ENCODE results near the gene C1QTNF1. TPM values are rescaled to one million over a fixed set of nuclear protein-coding genes. Genes with fewer than 3 reads are reported as not detected.
A peak's percentile ranks its signal among the peaks of the same experiment; 100 is the strongest.
"Not testable (repeated sequence)": the region's sequence is repeated elsewhere in the genome, so short reads cannot be mapped to it uniquely, and the experiment has no call there.

Gene C1QTNF1
- total RNA-seq, 1 donor from 2014 or later: 6.8 TPM

DNA sequence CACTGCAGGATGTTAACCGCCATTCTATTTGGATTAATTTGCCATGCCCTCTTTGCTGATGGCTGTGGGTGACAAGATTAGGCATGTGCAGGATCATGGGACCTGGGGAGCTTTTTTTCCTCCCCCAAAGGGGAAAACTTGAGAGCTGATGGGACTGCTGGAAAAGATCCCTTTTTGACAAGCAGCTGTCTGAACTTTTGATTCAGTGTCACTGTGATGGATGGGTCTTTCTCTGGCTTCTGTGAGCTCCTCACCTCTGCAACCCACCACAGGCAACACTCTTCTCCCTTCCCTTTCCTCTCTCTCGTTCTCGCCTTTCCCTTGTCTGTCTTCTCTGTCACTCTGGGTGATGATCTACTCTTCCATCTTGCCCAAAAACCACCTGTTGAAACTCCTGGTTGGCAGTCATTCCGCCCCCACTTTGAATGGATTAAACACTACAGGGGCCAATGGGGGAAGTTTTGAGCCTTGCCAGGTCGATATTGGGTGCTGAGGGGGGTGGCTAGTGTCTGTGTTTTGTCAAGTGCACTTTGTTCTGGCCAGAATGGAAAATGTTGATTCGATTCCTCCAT, 11.3 kb upstream of the C1QTNF1 start:
- Histone ChIP-seq H3K9me3 (ENCODE audit: control insufficient read depth in 3 of 3, low read length in 3 of 3) (no peaks in the 10 kb centered on the region), H3K36me3 (ENCODE audit: control insufficient read depth in 3 of 3, insufficient read depth in 3 of 3, low read length in 3 of 3) (no peaks in the 10 kb centered on the region), H3K4me3 (ENCODE audit: low read length in 3 of 3) (no peak overlapping the region), H3K4me1 (ENCODE audit: control insufficient read depth in 3 of 3, insufficient read depth in 3 of 3, low read length in 3 of 3) (peaks cover 18 to 22% (median 19%) of the 10 kb centered on the region in 3 donors), H3K27me3 (ENCODE audit: control insufficient read depth in 3 of 3, insufficient read depth in 3 of 3, low read length in 3 of 3) (no peaks in the 10 kb centered on the region), H3K27ac (ENCODE audit: low read depth, low read length) (no peak overlapping the region), H3K9ac (ENCODE audit: low read depth in 1 of 3, low read length in 3 of 3) (no peak overlapping the region)

DNA sequence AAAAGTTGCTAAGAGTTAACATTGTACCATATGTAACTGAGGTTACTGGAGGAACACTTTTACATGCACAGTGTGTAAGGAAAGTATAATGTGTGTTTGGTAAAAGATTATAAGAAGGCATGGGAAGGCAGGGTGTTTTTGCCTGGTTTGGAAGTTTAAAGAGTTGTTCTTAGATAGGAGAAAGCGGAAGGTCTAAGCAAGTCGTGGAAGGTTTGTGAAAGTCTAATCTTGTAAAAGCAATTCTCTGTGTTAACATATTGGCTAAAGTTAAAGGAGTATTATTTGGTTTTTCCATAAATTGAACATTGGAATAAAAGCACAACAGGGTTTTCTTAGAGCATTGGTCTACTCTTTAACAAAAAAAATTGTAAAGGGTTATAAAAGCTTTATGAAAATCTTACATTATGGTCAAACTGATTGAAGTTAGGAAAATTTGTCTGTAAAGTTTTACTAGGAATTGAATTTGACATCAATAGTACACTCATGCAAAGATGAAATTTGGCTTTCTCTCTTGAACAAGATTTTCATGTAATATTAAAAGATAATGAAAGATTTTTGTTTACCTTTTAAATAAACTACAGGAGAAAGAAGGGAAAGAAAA, 9.7 kb upstream of the C1QTNF1 start:
- Histone ChIP-seq H3K27ac (ENCODE audit: low read depth, low read length) (no peak overlapping the region), H3K4me1 (ENCODE audit: control insufficient read depth in 3 of 3, insufficient read depth in 3 of 3, low read length in 3 of 3) (peaks cover 4 to 6% (median 5%) of the 10 kb centered on the region in 3 donors), H3K4me3 (ENCODE audit: low read length in 3 of 3) (no peak overlapping the region), H3K27me3 (ENCODE audit: control insufficient read depth in 3 of 3, insufficient read depth in 3 of 3, low read length in 3 of 3) (no peaks in the 10 kb centered on the region), H3K36me3 (ENCODE audit: control insufficient read depth in 3 of 3, insufficient read depth in 3 of 3, low read length in 3 of 3) (no peaks in the 10 kb centered on the region), H3K9ac (ENCODE audit: low read depth in 1 of 3, low read length in 3 of 3) (no peak overlapping the region), H3K9me3 (ENCODE audit: control insufficient read depth in 3 of 3, low read length in 3 of 3) (no peaks in the 10 kb centered on the region)

DNA sequence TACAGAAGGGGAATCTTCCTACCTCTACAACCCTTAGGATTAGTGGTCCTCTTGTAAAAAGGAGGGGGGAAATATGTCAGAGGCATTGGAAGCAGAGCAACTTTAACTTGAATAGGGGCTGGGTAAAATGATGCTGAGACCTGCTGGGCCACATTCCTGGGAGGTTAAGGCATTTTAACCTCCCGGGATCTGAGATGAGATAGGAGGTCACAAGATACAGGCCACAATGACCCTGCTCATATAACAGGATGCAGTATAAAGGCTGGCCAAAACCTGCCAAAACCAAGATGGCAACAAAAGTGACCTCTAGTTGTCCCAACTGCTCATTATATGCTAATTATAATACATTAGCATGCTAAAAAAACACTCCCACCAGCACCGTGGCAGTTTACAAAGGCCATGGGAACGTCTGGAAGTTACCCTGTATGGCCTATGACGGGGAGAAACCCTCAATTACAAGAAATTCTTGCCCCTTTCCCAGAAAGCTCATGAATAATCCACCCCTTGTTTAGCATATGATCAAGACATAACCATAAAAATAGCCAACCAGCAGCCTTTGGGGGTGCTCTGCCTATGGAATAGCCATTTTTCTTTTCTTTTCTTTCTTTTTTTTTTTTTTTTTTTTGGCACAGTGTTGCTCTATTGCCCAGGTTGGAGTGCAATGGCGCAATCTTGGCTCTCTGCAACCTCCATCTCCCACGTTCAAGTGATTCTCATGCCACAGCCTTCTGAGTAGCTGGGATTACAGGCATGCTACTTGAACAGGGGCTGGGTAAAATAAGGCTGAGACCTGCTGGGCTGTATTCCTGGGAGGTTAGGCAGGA, 6.2 kb upstream of the C1QTNF1 start:
- H3K4me1 ChIP-seq (ENCODE audit: control insufficient read depth in 3 of 3, insufficient read depth in 3 of 3, low read length in 3 of 3): peaks cover 20 to 26% (median 20%) of the 10 kb centered on the region in 3 donors
- H3K27ac ChIP-seq (ENCODE audit: low read depth, low read length): no peak overlapping the region
- no peak overlapping the region for H3K9ac ChIP-seq (ENCODE audit: low read depth in 1 of 3, low read length in 3 of 3)
- no peaks in the 10 kb centered on the region for H3K36me3 ChIP-seq (ENCODE audit: control insufficient read depth in 3 of 3, insufficient read depth in 3 of 3, low read length in 3 of 3)
- H3K27me3 ChIP-seq (ENCODE audit: control insufficient read depth in 3 of 3, insufficient read depth in 3 of 3, low read length in 3 of 3): no peaks in the 10 kb centered on the region
- no peak overlapping the region for H3K4me3 ChIP-seq (ENCODE audit: low read length in 3 of 3)
- H3K9me3 ChIP-seq (ENCODE audit: control insufficient read depth in 3 of 3, low read length in 3 of 3): no peaks in the 10 kb centered on the region

DNA sequence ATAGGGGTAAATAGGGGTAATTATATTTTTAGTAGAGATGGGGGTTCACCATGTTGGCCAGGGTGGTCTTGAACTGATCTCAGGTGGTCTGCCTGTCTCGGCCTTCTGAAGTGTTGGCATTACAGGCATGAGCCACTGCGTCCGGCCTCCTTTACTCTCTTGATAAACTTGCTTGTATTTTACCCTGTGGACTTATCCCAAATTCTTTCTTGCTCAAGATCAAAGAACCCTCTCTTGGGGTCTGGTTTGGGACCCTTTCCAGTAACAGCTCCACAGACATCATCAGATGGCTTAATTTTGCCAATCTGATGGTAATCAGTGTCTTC, 5.6 kb upstream of the C1QTNF1 start:
- no peaks in the 10 kb centered on the region for H3K36me3 ChIP-seq (ENCODE audit: control insufficient read depth in 3 of 3, insufficient read depth in 3 of 3, low read length in 3 of 3)
- no peak overlapping the region for H3K4me3 ChIP-seq (ENCODE audit: low read length in 3 of 3)
- H3K4me1 ChIP-seq (ENCODE audit: control insufficient read depth in 3 of 3, insufficient read depth in 3 of 3, low read length in 3 of 3): peaks cover 26 to 29% (median 26%) of the 10 kb centered on the region in 3 donors
- H3K27me3 ChIP-seq (ENCODE audit: control insufficient read depth in 3 of 3, insufficient read depth in 3 of 3, low read length in 3 of 3): no peaks in the 10 kb centered on the region
- no peak overlapping the region for H3K27ac ChIP-seq (ENCODE audit: low read depth, low read length)
- no peaks in the 10 kb centered on the region for H3K9me3 ChIP-seq (ENCODE audit: control insufficient read depth in 3 of 3, low read length in 3 of 3)
- no peak overlapping the region for H3K9ac ChIP-seq (ENCODE audit: low read depth in 1 of 3, low read length in 3 of 3)

DNA sequence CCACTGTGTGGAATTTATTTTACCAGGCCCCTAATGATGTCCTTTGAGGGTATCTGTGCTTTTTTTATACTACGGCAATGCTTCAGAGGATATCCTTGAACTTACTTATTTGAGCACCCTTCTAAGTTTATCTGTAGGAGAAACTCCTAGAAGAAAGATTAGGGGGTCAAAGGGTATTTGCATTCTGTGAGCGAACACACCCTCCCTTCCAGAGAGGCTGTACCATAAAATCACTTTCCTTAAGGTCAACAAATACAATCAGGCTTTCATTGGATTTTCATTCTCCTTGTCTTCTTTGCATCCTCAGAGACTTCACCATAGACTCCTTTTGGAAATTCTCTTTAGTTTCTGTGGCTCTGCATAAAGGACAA, 4.7 kb upstream of the C1QTNF1 start:
- Histone ChIP-seq H3K9ac (ENCODE audit: low read depth in 1 of 3, low read length in 3 of 3) (no peak overlapping the region), H3K9me3 (ENCODE audit: control insufficient read depth in 3 of 3, low read length in 3 of 3) (no peaks in the 10 kb centered on the region), H3K27me3 (ENCODE audit: control insufficient read depth in 3 of 3, insufficient read depth in 3 of 3, low read length in 3 of 3) (no peaks in the 10 kb centered on the region), H3K36me3 (ENCODE audit: control insufficient read depth in 3 of 3, insufficient read depth in 3 of 3, low read length in 3 of 3) (no peaks in the 10 kb centered on the region), H3K4me1 (ENCODE audit: control insufficient read depth in 3 of 3, insufficient read depth in 3 of 3, low read length in 3 of 3) (peaks cover 32 to 37% (median 35%) of the 10 kb centered on the region in 3 donors), H3K27ac (ENCODE audit: low read depth, low read length) (no peak overlapping the region), H3K4me3 (ENCODE audit: low read length in 3 of 3) (no peak overlapping the region)

DNA sequence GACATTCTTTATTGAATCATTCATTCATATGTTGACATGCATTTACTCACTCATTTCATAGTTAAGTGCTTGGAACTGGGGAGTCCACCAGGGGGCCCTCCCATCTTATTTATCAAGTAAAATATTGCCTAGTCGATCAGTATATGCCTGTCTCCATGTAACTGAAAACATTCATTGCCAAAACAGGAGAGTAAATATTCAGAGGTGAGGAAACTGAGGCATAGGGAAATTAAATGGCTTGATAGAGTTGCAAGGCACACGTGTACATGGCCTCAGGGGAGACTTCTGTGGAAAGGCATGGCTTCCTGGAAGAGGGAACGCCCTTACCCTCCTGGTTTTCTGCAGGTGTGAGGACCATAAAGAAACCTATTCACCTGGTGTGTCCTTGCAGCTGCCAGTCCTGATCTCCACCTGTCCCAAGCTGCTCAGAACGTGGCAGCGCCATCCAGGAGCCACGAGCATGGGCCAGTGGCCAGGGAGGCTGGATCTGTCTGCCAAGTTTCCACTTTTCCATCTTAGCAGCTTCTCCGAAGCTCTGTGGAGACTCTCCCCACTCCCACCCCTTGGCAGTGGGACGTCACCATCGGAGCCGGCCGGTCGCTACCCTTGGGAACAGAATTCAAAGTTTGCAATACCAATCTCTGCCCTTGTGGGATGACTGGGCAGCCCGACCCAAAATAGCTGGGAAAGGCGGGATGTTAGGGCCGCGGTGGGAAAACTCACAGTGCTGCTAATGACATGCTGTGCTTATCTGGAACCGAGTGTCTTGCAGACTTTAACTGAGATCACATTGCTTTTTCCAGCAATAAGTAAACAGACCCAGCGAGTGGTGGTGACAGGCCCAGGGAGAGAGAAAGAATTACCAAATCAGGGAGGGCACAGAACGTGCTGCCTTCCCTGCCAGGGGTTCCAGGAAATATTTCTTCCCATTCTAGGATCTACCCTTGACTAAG, 4.1 kb upstream of the C1QTNF1 start:
- peaks cover 38 to 44% (median 40%) of the 10 kb centered on the region in 3 donors for H3K4me1 ChIP-seq (ENCODE audit: control insufficient read depth in 3 of 3, insufficient read depth in 3 of 3, low read length in 3 of 3)
- no peaks in the 10 kb centered on the region for H3K9me3 ChIP-seq (ENCODE audit: control insufficient read depth in 3 of 3, low read length in 3 of 3)
- H3K36me3 ChIP-seq (ENCODE audit: control insufficient read depth in 3 of 3, insufficient read depth in 3 of 3, low read length in 3 of 3): no peaks in the 10 kb centered on the region
- H3K9ac ChIP-seq (ENCODE audit: low read depth in 1 of 3, low read length in 3 of 3): peak overlapping the region in 2 of 3 donors; percentile 4 to 33
- peak overlapping the region; percentile 67 for H3K27ac ChIP-seq (ENCODE audit: low read depth, low read length)
- H3K4me3 ChIP-seq (ENCODE audit: low read length in 3 of 3): peak overlapping the region; percentile 33 to 46 (median 34)
- H3K27me3 ChIP-seq (ENCODE audit: control insufficient read depth in 3 of 3, insufficient read depth in 3 of 3, low read length in 3 of 3): no peaks in the 10 kb centered on the region

DNA sequence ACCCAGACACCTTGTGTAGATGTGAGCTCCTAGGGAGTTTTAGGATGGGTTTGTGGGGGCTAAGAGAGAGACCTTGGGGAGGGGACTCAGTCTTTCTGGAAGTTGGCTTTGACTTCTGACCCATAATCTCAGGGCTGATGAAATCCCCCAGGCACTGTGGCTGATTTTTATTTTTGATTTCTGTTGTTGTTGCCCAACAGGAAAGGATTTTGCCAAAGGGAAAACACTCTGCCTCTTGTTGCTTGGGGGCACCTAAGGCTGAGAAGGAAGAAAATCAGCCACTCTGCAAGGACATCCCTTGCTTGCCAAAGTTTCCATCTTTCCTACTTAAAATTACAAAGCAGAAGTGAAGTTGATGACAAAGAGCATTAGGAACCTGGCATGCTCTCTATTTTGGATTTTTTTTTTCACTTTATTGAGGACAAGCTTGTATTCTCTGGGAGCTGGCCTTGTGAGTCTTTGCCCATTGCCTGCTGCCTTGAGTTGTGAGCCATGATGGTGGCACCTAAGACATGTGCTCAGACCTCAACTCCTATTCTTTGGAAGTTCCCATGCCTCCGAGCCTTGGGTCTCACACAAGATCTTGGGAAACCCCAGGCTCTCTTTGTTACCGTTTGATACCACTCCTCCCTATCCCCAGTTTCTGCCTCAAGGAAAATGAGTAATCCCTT, 3.2 kb upstream of the C1QTNF1 start:
- Histone ChIP-seq H3K27me3 (ENCODE audit: control insufficient read depth in 3 of 3, insufficient read depth in 3 of 3, low read length in 3 of 3) (no peaks in the 10 kb centered on the region), H3K9ac (ENCODE audit: low read depth in 1 of 3, low read length in 3 of 3) (peak overlapping the region in 1 of 3 donors; percentile 33), H3K27ac (ENCODE audit: low read depth, low read length) (peak overlapping the region; percentile 67), H3K9me3 (ENCODE audit: control insufficient read depth in 3 of 3, low read length in 3 of 3) (no peaks in the 10 kb centered on the region), H3K36me3 (ENCODE audit: control insufficient read depth in 3 of 3, insufficient read depth in 3 of 3, low read length in 3 of 3) (no peaks in the 10 kb centered on the region), H3K4me1 (ENCODE audit: control insufficient read depth in 3 of 3, insufficient read depth in 3 of 3, low read length in 3 of 3) (peaks cover 47 to 52% (median 49%) of the 10 kb centered on the region in 3 donors), H3K4me3 (ENCODE audit: low read length in 3 of 3) (no peak overlapping the region)

DNA sequence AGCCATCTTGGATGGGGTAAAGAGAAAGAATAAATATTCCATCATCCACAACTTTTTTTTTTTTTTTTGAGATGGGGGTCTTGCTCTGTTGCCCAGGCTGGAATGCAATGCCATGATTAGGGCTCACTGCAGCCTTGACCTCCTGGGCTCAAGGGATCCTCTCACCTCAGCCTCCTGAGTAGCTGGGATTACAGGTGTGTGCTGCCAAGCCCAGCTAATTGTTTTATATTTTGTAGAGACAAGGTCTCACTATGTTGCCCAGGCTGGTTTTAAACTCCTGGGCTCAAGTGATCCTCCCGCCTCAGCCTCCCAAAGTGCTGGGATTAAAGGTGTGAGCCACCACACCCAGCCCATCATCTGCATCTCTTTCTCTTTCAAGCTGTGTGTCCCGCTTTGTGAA, 2.0 kb upstream of the C1QTNF1 start:
- peaks cover 56 to 59% (median 57%) of the 10 kb centered on the region in 3 donors for H3K4me1 ChIP-seq (ENCODE audit: control insufficient read depth in 3 of 3, insufficient read depth in 3 of 3, low read length in 3 of 3)
- not testable (repeated sequence) for H3K36me3 ChIP-seq (ENCODE audit: control insufficient read depth in 3 of 3, insufficient read depth in 3 of 3, low read length in 3 of 3); H3K9ac ChIP-seq (ENCODE audit: low read depth in 1 of 3, low read length in 3 of 3); H3K9me3 ChIP-seq (ENCODE audit: control insufficient read depth in 3 of 3, low read length in 3 of 3); H3K4me3 ChIP-seq (ENCODE audit: low read length in 3 of 3); H3K27me3 ChIP-seq (ENCODE audit: control insufficient read depth in 3 of 3, insufficient read depth in 3 of 3, low read length in 3 of 3)
- peak overlapping the region; percentile 57 for H3K27ac ChIP-seq (ENCODE audit: low read depth, low read length)

DNA sequence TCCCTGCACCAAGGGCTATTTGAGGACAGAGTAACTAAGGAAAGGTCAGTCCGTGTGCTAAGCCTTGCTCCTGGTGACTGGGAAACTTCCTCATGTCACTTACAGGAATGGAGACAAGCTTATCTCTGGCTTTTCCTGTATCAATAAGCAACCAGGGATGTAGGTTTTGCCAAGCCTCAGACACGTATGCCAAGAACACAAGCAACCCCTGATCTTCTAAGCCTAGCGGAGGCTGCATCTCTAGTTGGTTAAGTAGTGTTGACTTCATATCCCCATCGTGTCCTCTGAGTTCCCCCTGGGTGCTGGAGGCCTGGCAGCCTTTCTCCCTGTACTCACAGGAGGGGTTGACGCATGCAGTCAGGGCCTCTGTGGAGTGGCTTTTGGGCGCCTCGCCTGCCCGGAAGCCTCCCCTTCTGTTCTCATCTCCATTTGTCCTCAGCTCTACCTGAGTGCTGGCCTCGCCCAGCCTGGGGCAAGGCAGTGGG, 1.4 kb upstream of the C1QTNF1 start:
- Histone ChIP-seq H3K9ac (ENCODE audit: low read depth in 1 of 3, low read length in 3 of 3) (peak overlapping the region; percentile 1 to 54 (median 43)), H3K9me3 (ENCODE audit: control insufficient read depth in 3 of 3, low read length in 3 of 3) (no peaks in the 10 kb centered on the region), H3K27ac (ENCODE audit: low read depth, low read length) (peak overlapping the region; percentile 65), H3K36me3 (ENCODE audit: control insufficient read depth in 3 of 3, insufficient read depth in 3 of 3, low read length in 3 of 3) (no peaks in the 10 kb centered on the region), H3K4me1 (ENCODE audit: control insufficient read depth in 3 of 3, insufficient read depth in 3 of 3, low read length in 3 of 3) (peaks cover 62 to 64% (median 64%) of the 10 kb centered on the region in 3 donors), H3K27me3 (ENCODE audit: control insufficient read depth in 3 of 3, insufficient read depth in 3 of 3, low read length in 3 of 3) (peaks cover 2 to 4% (median 3%) of the 10 kb centered on the region in 3 donors), H3K4me3 (ENCODE audit: low read length in 3 of 3) (no peak overlapping the region)
